GM21528 (cell line): ENCODE data around the gene PIGB.
A peak's percentile ranks its signal among the peaks of the same experiment; 100 is the strongest.
"Not testable (repeated sequence)": the region's sequence is repeated elsewhere in the genome, so short reads cannot be mapped to it uniquely, and the experiment has no call there.

Experiments
- ATAC-seq: cut with Tn5 transposase; IDR thresholded peaks from one replicate; pipeline ENCODE4 v1.9.1; 2021; ENCODE audit warnings: mild to moderate bottlenecking, moderate library complexity; ENCODE audit not compliant: unreplicated experiment, low FRiP score

Gene PIGB

GRCh38 chr15:55290528-55291057 lies 28.4 kb upstream of the PIGB start:
- ATAC-seq, result peak; percentile 84

DNA sequence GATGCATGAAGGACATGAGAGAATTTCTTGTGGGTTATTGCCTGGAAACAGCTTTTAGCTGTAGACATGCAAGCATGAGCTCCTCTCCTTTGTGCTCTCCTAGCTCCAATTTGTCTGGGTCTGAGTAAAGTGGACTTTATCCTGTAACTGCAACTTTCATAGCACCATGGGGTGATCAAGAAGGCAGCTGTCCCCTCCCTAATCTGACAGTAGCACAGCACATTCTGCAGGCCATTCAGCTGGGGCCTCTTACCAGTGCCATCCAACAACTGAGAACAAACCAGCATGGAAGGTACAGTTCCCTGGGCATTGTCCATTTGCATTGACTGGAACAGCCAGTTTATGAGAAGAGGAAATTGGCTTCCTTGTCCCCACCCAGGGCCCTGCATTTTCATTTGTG lies 21.7 kb upstream of the PIGB start:
- no peak for ATAC-seq

- not testable (repeated sequence) for ATAC-seq
Observed at GRCh38 chr15:55302801-55303200, 16.2 kb upstream of the PIGB start.

- no peak for ATAC-seq
Observed at GRCh38 chr15:55319537-55320237, 665 bp downstream of the PIGB start.

DNA sequence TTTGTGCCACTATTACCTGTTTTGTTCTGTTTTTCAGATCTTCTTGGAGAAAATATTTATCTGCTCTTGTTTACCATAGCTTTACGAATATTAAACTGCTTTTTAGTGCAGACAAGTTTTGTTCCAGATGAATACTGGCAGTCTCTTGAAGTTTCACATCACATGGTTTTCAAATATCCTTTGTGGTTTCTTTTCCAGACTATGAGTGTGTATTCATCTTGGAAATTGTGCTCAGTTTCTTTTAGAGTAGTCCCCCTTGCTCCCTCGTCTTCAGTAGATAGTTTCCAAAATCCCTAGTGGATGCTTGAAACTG lies 1.2 kb downstream of the PIGB start:
- ATAC-seq, result no peak

- no peak for ATAC-seq
Observed at GRCh38 chr15:55320963-55321362, 1.9 kb downstream of the PIGB start.

DNA sequence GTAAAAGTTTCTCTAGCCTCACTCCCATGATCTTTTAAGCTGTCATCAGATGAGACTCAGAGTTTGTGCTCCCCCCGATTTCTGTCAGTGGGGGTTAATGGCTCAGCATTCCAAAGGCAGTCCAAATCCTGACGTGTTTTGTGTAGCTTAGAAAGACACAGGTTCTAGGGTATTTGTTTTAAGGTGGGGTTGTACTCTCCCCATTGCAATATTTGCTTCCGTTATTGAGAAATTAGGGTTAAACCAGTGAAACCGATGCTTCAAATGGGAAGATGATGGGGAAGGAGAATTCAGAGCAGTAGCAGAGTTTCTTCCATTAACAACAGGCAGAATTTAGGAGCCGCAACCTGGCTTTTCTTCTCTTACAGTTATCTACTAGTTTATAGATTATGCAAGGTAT lies 3.4 kb downstream of the PIGB start:
- no peak for ATAC-seq

DNA sequence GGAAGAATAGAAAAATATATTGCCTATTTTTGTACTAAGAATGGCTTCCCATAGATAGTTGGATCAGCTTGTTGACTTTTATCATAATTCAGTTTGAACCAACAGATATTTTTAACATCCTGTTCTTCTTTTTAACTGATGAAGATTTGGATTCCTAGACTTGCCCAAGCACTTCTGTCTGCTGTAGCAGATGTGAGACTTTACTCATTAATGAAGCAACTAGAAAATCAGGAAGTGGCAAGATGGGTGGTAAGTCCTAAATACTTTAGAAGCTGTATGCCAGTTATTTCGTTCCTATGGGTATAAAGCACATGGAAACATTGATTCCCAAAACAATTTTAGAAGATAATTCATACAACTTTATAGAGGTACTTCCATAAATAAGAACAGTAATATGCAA lies 8.4 kb downstream of the PIGB start:
- no peak for ATAC-seq

- no peak for ATAC-seq
Observed at GRCh38 chr15:55334371-55334770, 15.3 kb downstream of the PIGB start.

DNA sequence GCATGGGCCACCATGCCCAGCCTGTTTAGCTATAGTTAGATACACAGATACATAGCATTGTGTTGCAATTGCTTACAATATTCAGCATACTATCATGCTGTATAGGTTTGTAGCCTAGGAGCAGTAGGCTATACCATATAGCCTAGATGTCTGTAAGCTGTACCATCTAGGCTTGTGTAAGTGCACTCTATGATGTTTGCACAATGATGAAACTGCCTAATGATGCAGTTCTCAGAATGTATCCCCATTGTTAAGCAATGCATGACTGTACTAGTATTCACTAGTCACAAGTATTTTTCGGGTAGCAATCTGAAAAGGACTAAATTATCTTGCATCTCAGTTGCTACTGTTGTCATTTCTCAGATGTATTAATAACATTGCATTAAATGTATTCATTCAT lies 16.0 kb downstream of the PIGB start:
- ATAC-seq, result no peak

DNA sequence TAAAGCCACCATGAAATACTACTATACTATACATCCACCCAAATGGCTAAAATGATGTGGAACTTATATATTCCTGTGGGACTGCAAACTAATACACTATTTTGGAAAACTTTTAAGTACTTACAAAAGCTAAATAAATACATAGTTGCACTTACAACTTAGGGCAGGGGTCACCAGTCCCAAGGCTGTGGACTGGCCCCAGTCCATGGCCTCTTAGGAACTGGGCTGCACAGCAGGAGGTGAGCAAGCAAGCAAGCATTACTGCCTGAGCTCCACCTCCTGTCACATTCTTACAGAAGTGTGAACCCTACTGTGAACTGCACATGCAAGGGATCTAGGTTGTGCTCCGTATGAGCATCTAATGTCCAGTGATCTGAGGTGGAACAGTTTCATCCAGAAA lies 18.1 kb downstream of the PIGB start:
- ATAC-seq, result no peak

GRCh38 chr15:55343168-55343567 lies 24.1 kb downstream of the PIGB start:
- ATAC-seq, result no peak

GRCh38 chr15:55344206-55344605 lies 25.2 kb downstream of the PIGB start:
- ATAC-seq, result no peak

GRCh38 chr15:55348281-55348778 lies 29.3 kb downstream of the PIGB start:
- no peak for ATAC-seq

- ATAC-seq, result no peak
Observed at GRCh38 chr15:55349282-55349681, 30.3 kb downstream of the PIGB start.

GRCh38 chr15:55353025-55353424 lies 34.0 kb downstream of the PIGB start:
- ATAC-seq, result no peak

DNA sequence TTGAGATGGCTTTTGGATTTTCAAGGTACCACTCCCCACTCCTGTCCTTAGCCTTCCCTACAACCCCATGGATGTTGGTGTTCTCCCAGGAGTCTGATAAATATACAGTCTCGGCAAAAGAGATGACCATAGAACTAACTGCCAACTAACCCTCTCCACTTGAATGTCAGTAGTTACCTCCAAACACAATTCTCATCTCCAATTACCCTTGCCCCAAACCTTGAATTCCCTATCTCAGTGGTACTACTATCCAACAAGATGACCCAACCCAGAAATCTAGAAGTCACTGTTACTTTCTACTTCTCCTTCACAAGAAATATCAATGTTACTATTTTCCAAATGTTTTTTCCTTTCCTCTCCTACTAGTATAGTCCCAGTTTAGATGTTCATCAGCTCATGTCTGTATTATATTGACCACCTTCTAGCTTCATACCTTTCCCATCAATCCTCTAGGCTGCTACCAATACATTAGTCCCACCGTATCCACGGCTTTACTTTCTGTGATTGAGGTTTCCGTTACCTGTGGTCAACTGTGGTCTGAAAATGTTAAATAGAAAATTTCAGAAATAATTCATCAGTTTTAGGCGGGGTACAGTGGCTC lies 38.1 kb downstream of the PIGB start:
- no peak for ATAC-seq

DNA sequence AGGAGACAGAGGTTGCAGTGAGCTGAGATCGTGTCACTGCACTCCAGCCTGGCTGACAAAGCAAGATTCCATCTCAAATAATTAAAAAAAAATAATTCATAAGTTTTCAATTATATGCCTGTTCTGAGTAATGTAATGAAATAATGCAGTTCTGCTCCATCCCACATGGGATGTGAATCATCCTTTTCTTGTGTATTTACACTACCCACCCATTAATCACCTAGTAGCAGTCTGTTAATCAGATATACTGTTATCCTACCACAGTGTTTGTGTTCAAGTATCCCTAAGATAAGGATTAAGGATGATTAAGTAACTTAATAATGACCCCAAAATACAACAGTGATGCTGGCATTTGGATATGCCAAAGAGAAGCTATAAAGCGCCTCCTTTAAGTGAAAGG lies 38.8 kb downstream of the PIGB start:
- no peak for ATAC-seq

GRCh38 chr15:55358471-55358870 lies 39.4 kb downstream of the PIGB start:
- ATAC-seq, result no peak

GRCh38 chr15:55360256-55360655 lies 41.2 kb downstream of the PIGB start:
- no peak for ATAC-seq

GRCh38 chr15:55361048-55361447 lies 42.0 kb downstream of the PIGB start:
- no peak for ATAC-seq

DNA sequence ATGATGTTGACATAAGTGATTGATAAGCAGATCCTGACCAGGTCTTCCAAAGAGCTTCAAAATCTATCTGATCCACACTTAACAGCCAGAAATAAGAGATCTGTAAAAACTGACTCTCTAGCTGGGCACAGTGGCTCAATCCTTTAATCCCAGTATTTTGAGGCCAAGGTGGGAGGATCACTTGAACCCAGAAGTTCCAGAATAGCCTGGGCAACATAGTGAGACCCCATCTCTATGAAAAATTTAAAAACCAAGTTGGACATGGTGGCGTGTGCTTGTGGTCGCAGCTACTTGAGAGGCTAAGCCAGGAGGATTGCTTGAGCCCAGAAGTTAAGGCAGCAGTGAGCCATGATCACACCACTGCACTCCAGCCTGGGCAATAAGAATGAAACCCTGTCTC lies 43.6 kb downstream of the PIGB start:
- ATAC-seq, result no peak
